ENCODE measurements around the gene AP1S3.
"Not testable (repeated sequence)": the region's sequence is repeated elsewhere in the genome, so short reads cannot be mapped to it uniquely, and the experiment has no call there.

DNA sequence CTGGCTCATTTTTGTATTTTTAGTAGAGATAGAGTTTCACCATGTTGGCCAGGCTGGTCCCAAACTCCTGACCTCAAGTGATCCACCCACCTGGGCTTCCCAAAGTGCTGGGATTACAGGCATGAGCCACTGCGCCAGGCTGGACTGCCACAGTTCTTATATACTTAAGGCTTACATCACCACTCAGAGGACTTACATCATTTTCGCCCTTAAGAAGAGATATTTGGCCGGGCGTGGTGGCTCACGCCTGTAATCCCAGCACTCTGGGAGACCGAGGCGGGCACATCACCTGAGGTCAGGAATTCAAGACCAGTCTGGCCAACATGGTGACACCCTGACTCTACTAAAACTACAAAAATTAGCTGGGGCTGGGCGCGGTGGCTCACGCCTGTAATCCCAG, 49.3 kb downstream of the AP1S3 start:
- TF ChIP-seq, protein P1, sequence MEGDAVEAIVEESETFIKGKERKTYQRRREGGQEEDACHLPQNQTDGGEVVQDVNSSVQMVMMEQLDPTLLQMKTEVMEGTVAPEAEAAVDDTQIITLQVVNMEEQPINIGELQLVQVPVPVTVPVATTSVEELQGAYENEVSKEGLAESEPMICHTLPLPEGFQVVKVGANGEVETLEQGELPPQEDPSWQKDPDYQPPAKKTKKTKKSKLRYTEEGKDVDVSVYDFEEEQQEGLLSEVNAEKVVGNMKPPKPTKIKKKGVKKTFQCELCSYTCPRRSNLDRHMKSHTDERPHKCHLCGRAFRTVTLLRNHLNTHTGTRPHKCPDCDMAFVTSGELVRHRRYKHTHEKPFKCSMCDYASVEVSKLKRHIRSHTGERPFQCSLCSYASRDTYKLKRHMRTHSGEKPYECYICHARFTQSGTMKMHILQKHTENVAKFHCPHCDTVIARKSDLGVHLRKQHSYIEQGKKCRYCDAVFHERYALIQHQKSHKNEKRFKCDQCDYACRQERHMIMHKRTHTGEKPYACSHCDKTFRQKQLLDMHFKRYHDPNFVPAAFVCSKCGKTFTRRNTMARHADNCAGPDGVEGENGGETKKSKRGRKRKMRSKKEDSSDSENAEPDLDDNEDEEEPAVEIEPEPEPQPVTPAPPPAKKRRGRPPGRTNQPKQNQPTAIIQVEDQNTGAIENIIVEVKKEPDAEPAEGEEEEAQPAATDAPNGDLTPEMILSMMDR (IDR thresholded peaks at IDR 0.05; ENCODE audit: low read length), result not testable (repeated sequence)
- not testable (repeated sequence) for TF ChIP-seq EZH2 (optimal IDR thresholded peaks at IDR 0.05; ENCODE audit: low read depth, low read length); EZH2phosphoT487 (IDR thresholded peaks at IDR 0.05; ENCODE audit: low read length)

All from MM.1S (cell line).